ENCODE measurements around the gene NR3C2. TPM values are rescaled to one million over a fixed set of nuclear protein-coding genes. Genes with fewer than 3 reads are reported as not detected.

Gene NR3C2
- total RNA-seq, 1 donor from 2014 or later = 2.5 TPM

DNA sequence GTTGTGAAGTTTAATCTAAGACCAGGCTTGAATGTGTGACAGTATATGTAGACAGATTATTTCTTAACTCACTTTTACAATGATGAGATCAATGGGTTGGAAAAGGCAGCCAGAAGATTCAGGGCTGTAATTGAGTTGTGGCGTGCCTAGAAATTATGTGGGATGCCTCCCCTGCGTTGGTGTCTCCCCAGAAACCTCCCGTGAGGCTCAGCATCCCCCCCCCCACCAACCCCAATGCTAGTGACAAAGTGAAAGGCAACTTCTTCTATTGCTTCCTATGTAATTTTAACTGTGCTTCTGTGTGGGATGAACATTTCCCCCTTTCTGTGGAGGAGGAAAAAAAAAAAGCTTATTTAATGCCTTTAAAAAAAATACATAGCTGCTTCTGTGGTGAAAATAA is 412.4 kb downstream of the NR3C2 start:
- Histone ChIP-seq H4K20me1 (ENCODE audit: insufficient read depth, low read length) (peaks cover 5% of the 10 kb centered on the region), H3K4me1 (ENCODE audit: insufficient read depth, low read length) (peaks cover 4% of the 10 kb centered on the region), H3K4me2 (ENCODE audit: low read length) (no peak overlapping the region), H3K9ac (ENCODE audit: low read length) (no peak overlapping the region), H3K27ac (ENCODE audit: low read depth, low read length) (no peak overlapping the region), H3K79me2 (ENCODE audit: insufficient read depth, low read length) (no peaks in the 10 kb centered on the region), H3K4me3 (ENCODE audit: insufficient read depth, low read depth, low read length) (no peak overlapping the region), H3K27me3 (ENCODE audit: insufficient read depth, low read length) (no peaks in the 10 kb centered on the region), H3K36me3 (ENCODE audit: insufficient read depth, low read length) (no peaks in the 10 kb centered on the region), H2AFZ (ENCODE audit: low read depth, low read length) (no peak overlapping the region), H3K9me3 (ENCODE audit: insufficient read depth, low read depth, low read length) (no peaks in the 10 kb centered on the region)
- no peak for TF ChIP-seq EZH2 (IDR thresholded peaks at IDR 0.05; ENCODE audit: insufficient read depth, low read length)
- TF ChIP-seq, protein P1, sequence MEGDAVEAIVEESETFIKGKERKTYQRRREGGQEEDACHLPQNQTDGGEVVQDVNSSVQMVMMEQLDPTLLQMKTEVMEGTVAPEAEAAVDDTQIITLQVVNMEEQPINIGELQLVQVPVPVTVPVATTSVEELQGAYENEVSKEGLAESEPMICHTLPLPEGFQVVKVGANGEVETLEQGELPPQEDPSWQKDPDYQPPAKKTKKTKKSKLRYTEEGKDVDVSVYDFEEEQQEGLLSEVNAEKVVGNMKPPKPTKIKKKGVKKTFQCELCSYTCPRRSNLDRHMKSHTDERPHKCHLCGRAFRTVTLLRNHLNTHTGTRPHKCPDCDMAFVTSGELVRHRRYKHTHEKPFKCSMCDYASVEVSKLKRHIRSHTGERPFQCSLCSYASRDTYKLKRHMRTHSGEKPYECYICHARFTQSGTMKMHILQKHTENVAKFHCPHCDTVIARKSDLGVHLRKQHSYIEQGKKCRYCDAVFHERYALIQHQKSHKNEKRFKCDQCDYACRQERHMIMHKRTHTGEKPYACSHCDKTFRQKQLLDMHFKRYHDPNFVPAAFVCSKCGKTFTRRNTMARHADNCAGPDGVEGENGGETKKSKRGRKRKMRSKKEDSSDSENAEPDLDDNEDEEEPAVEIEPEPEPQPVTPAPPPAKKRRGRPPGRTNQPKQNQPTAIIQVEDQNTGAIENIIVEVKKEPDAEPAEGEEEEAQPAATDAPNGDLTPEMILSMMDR (IDR thresholded peaks at IDR 0.05; ENCODE audit: insufficient read depth, low read depth, low read length) = no peak
- no peaks in the 10 kb centered on the region for H3K9me3 Mint-ChIP-seq (ENCODE audit: unreplicated experiment)
- DNase-seq (ENCODE audit: low read depth) (no peak), FAIRE-seq (no peak)
- H3K4me1 Mint-ChIP-seq (ENCODE audit: low read depth, unreplicated experiment) = peaks cover 22% of the 10 kb centered on the region
- no peak overlapping the region for H3K4me3 Mint-ChIP-seq (ENCODE audit: unreplicated experiment)
- H3K27ac Mint-ChIP-seq (ENCODE audit: unreplicated experiment) = peak overlapping the region; percentile 91
- no peaks in the 10 kb centered on the region for H3K27me3 Mint-ChIP-seq (ENCODE audit: low read depth, unreplicated experiment)
- H3K36me3 Mint-ChIP-seq (ENCODE audit: low read depth, unreplicated experiment) = peaks cover 2% of the 10 kb centered on the region
